ENCODE data around the gene RXRA. TPM values are rescaled to one million over a fixed set of nuclear protein-coding genes. Genes with fewer than 3 reads are reported as not detected.

Gene RXRA
- total RNA-seq, 2 donors from 2014 or later, result 68.2 to 72.0 TPM

GRCh38 chr9:134431626-134432025, 105.4 kb downstream of the RXRA start:
- no peaks in the 10 kb centered on the region for H3K36me3 ChIP-seq
- no peak for DNase-seq
- TF ChIP-seq, protein P1, sequence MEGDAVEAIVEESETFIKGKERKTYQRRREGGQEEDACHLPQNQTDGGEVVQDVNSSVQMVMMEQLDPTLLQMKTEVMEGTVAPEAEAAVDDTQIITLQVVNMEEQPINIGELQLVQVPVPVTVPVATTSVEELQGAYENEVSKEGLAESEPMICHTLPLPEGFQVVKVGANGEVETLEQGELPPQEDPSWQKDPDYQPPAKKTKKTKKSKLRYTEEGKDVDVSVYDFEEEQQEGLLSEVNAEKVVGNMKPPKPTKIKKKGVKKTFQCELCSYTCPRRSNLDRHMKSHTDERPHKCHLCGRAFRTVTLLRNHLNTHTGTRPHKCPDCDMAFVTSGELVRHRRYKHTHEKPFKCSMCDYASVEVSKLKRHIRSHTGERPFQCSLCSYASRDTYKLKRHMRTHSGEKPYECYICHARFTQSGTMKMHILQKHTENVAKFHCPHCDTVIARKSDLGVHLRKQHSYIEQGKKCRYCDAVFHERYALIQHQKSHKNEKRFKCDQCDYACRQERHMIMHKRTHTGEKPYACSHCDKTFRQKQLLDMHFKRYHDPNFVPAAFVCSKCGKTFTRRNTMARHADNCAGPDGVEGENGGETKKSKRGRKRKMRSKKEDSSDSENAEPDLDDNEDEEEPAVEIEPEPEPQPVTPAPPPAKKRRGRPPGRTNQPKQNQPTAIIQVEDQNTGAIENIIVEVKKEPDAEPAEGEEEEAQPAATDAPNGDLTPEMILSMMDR (IDR thresholded peaks at IDR 0.05), result no peak
- no peaks in the 10 kb centered on the region for H3K9me3 ChIP-seq
- no peak overlapping the region for H3K4me3 ChIP-seq
- no peak overlapping the region for H3K9ac ChIP-seq (ENCODE audit: low read depth in 2 of 2, low read length in 2 of 2)
- H3K27me3 ChIP-seq, result no peaks in the 10 kb centered on the region
- peaks cover 12% of the 10 kb centered on the region for H3K4me1 ChIP-seq
- H3K27ac ChIP-seq, result no peak overlapping the region
- intact Hi-C loops (cut with DNase I), result no loop called here

GRCh38 chr9:134432471-134432870, 106.2 kb downstream of the RXRA start:
- intact Hi-C loops (cut with DNase I), result no loop called here
- TF ChIP-seq, protein P1 (IDR thresholded peaks at IDR 0.05), result no peak
- Histone ChIP-seq H3K4me1 (peaks cover 12% of the 10 kb centered on the region), H3K27me3 (no peaks in the 10 kb centered on the region), H3K9ac (ENCODE audit: low read depth in 2 of 2, low read length in 2 of 2) (no peak overlapping the region), H3K27ac (no peak overlapping the region), H3K4me3 (no peak overlapping the region), H3K9me3 (no peaks in the 10 kb centered on the region), H3K36me3 (no peaks in the 10 kb centered on the region)
- no peak for DNase-seq

- Histone ChIP-seq H3K4me3 (no peak overlapping the region), H3K27me3 (no peaks in the 10 kb centered on the region), H3K27ac (no peak overlapping the region), H3K9me3 (no peaks in the 10 kb centered on the region), H3K36me3 (no peaks in the 10 kb centered on the region), H3K4me1 (peaks cover 12% of the 10 kb centered on the region), H3K9ac (ENCODE audit: low read depth in 2 of 2, low read length in 2 of 2) (no peak overlapping the region)
- TF ChIP-seq, protein P1 (IDR thresholded peaks at IDR 0.05), result no peak
- intact Hi-C loops (cut with DNase I), result no loop called here
- no peak for DNase-seq
These were observed 106.8 kb downstream of the RXRA start for GRCh38 chr9:134433101-134433500.

GRCh38 chr9:134433909-134434882, 107.9 kb downstream of the RXRA start:
- intact Hi-C loops (cut with DNase I), result no loop called here
- Histone ChIP-seq H3K9me3 (no peaks in the 10 kb centered on the region), H3K27ac (peak overlapping the region; percentile 66), H3K36me3 (no peaks in the 10 kb centered on the region), H3K27me3 (no peaks in the 10 kb centered on the region), H3K4me1 (peaks cover 12% of the 10 kb centered on the region), H3K4me3 (no peak overlapping the region), H3K9ac (ENCODE audit: low read depth in 2 of 2, low read length in 2 of 2) (peak overlapping the region in 1 of 2 donors; percentile 34)
- no peak for DNase-seq
- TF ChIP-seq, protein P1 (IDR thresholded peaks at IDR 0.05), result no peak

DNA sequence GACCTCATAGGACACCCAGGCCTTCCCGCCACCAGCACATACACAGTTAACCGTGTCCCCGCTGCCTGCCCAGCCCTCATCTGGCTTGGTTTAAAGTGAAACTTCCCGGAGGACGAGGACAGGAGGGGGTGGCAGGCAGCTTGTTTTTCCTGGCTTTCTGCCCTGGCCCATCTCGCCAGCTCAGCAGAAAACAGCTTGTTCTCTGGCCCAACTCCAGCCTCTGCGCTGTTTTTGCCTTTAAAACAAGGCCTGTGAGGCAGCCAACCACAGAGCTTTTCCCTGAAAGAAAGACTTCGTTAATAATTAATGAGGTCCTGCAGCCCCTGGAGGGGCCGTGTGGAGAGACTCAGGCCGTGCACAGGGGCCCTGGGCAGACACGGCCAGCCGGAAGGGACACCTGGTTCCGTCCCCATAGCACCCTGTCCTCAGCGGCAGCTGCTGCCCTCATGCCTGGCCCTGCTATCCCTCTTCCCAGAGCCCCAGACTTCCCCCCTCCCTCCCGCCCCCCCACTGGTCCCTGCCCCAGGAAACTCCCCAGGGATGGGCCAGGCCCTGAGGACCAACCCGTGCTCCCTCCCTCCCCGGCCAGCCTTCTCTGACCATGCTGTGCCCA, 108.7 kb downstream of the RXRA start:
- Histone ChIP-seq H3K9ac (ENCODE audit: low read depth in 2 of 2, low read length in 2 of 2) (peak overlapping the region in 1 of 2 donors; percentile 27), H3K27ac (peak overlapping the region; percentile 66), H3K27me3 (no peaks in the 10 kb centered on the region), H3K4me1 (peaks cover 12% of the 10 kb centered on the region), H3K4me3 (no peak overlapping the region), H3K9me3 (no peaks in the 10 kb centered on the region), H3K36me3 (no peaks in the 10 kb centered on the region)
- TF ChIP-seq, protein P1 (IDR thresholded peaks at IDR 0.05), result no peak
- peak; percentile 93 for DNase-seq
- intact Hi-C loops (cut with DNase I), result no loop called here
